Measurements from ENCODE around the gene MYO9B.
"Not testable (repeated sequence)": the region's sequence is repeated elsewhere in the genome, so short reads cannot be mapped to it uniquely, and the experiment has no call there.

Gene MYO9B

GRCh38 chr19:17145546-17146497, 70.2 kb downstream of the MYO9B start:
- DNase-seq (ENCODE audit: low spot score), result no peak

- DNase-seq (ENCODE audit: low spot score), result no peak
Measured at GRCh38 chr19:17148130-17148529, 72.6 kb downstream of the MYO9B start.

- DNase-seq (ENCODE audit: low spot score), result no peak
Measured at GRCh38 chr19:17149393-17150135, 74.0 kb downstream of the MYO9B start.

GRCh38 chr19:17153996-17154395, 78.4 kb downstream of the MYO9B start:
- no peak for DNase-seq (ENCODE audit: low spot score)

GRCh38 chr19:17155251-17155650, 79.7 kb downstream of the MYO9B start:
- no peak for DNase-seq (ENCODE audit: low spot score)

GRCh38 chr19:17156296-17156946, 80.8 kb downstream of the MYO9B start:
- no peak for DNase-seq (ENCODE audit: low spot score)

- DNase-seq (ENCODE audit: low spot score), result no peak
Measured at GRCh38 chr19:17156947-17157302, 81.3 kb downstream of the MYO9B start.

GRCh38 chr19:17158584-17158983, 83.0 kb downstream of the MYO9B start:
- DNase-seq (ENCODE audit: low spot score), result no peak

- no peak for DNase-seq (ENCODE audit: low spot score)
Measured at GRCh38 chr19:17159466-17160393, 84.2 kb downstream of the MYO9B start.

- DNase-seq (ENCODE audit: low spot score), result peak; percentile 18
Measured at GRCh38 chr19:17160908-17161307, 85.3 kb downstream of the MYO9B start.

GRCh38 chr19:17162131-17162530, 86.6 kb downstream of the MYO9B start:
- not testable (repeated sequence) for DNase-seq (ENCODE audit: low spot score)

GRCh38 chr19:17162580-17162979, 87.0 kb downstream of the MYO9B start:
- DNase-seq (ENCODE audit: low spot score), result no peak

GRCh38 chr19:17163652-17164051, 88.1 kb downstream of the MYO9B start:
- DNase-seq (ENCODE audit: low spot score), result no peak

GRCh38 chr19:17164639-17165038, 89.1 kb downstream of the MYO9B start:
- DNase-seq (ENCODE audit: low spot score), result no peak

GRCh38 chr19:17165715-17166114, 90.1 kb downstream of the MYO9B start:
- DNase-seq (ENCODE audit: low spot score), result no peak

- peak; percentile 17 for DNase-seq (ENCODE audit: low spot score)
Measured at GRCh38 chr19:17170538-17171297, 95.1 kb downstream of the MYO9B start.

GRCh38 chr19:17171874-17172273, 96.3 kb downstream of the MYO9B start:
- DNase-seq (ENCODE audit: low spot score), result no peak

GRCh38 chr19:17172624-17173345, 97.2 kb downstream of the MYO9B start:
- no peak for DNase-seq (ENCODE audit: low spot score)

- no peak for DNase-seq (ENCODE audit: low spot score)
Measured at GRCh38 chr19:17178291-17178690, 102.7 kb downstream of the MYO9B start.

Measured in activated CD4-positive, alpha-beta T cell treated with anti-CD3 and anti-CD28 coated beads, Interleukin-2, Interleukin-4, amounts not matched to agents 100 ng/mL and 50 ng/mL, durations not matched to agents 16 hours and 8 hours (primary cell).